Measurements from ENCODE around the gene NIM1K.
"Not testable (repeated sequence)": the region's sequence is repeated elsewhere in the genome, so short reads cannot be mapped to it uniquely, and the experiment has no call there.

The NIM1K gene

DNA sequence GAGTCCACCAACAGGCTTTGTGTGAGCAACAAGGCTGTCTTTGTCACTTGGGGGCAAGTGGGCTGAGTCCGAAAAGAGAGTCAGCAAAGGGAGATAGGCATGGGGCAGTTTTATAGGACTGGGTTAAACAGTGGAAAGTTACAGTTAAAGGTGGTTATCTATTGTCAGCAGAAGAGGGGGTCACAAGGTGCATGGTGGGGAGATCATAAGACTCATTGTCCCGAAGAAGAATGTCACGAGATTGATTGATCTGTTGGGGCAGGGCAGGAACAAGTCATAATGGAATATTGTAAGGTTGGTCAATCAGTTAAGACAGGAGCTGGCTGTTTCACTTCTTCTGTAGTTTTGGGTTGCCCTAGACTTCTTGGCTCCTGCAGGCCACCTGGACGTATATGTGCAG is 128.8 kb downstream of the NIM1K start:
- DNase-seq, result no peak

DNA sequence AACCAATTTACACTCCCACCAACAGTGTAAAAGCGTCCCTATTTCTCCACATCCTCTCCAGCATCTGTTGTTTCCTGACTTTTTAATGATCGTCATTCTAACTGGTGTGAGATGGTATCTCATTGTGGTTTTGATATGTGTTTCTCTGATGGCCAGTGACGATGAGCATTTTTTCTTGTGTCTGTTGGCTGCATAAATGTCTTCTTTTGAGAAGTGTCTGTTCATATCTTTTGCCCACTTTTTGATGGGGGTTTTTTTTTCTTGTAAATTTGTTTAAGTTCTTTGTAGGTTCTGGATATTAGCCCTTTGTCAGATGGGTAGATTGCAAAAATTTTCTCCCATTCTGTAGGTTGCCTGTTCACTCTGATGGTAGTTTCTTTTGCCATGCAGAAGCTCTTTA is 131.5 kb downstream of the NIM1K start:
- not testable (repeated sequence) for DNase-seq

DNA sequence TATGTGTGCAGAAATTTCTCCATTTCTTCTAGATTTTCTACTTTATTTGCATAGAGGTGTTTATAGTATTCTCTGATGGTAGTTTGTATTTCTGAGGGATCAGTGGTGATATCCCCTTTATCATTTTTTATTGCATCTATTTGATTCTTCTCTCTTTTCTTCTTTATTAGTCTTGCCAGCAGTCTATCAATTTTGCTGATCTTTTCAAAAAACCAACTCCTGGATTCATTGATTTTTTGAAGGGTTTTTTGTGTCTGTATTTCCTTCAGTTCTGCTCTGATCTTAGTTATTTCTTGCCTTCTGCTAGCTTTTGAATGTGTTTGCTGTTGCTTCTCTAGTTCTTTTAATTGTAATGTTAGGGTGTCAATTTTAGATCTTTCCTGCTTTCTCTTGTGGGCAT is 133.6 kb downstream of the NIM1K start:
- not testable (repeated sequence) for DNase-seq
